GM18873 (cell line): ENCODE results near the gene TCAP.

Experiments
- ATAC-seq: cut with Tn5 transposase; IDR thresholded peaks from one replicate; pipeline ENCODE4 v1.9.1; 2021; ENCODE audit warnings: mild to moderate bottlenecking, moderate library complexity, moderate number of reproducible peaks; ENCODE audit not compliant: unreplicated experiment, low FRiP score

Gene TCAP

GRCh38 chr17:39628655-39629493, 36.3 kb upstream of the TCAP start:
- no peak for ATAC-seq

GRCh38 chr17:39629494-39629880, 35.7 kb upstream of the TCAP start:
- no peak for ATAC-seq

GRCh38 chr17:39629898-39630297, 35.3 kb upstream of the TCAP start:
- no peak for ATAC-seq

- no peak for ATAC-seq
Measured at GRCh38 chr17:39631403-39631802, 33.7 kb upstream of the TCAP start.

- ATAC-seq = no peak
Measured at GRCh38 chr17:39632153-39632941, 32.8 kb upstream of the TCAP start.

GRCh38 chr17:39633570-39634183, 31.5 kb upstream of the TCAP start:
- ATAC-seq = no peak

GRCh38 chr17:39634384-39634871, 30.7 kb upstream of the TCAP start:
- no peak for ATAC-seq

GRCh38 chr17:39635614-39636176, 29.5 kb upstream of the TCAP start:
- no peak for ATAC-seq

GRCh38 chr17:39636587-39636926, 28.6 kb upstream of the TCAP start:
- ATAC-seq = peak; percentile 15

- ATAC-seq = peak; percentile 52
Measured at GRCh38 chr17:39636927-39637736, 28.0 kb upstream of the TCAP start, which contains the start of gene STARD3. TSS of gene STARD3 (plus strand) at chr17:39637144. CDS start at chr17:39653532, 16,388 bp downstream.

- no peak for ATAC-seq
Measured at GRCh38 chr17:39638317-39638716, 26.8 kb upstream of the TCAP start.

- no peak for ATAC-seq
Measured at GRCh38 chr17:39639043-39639442, 26.1 kb upstream of the TCAP start.

- no peak for ATAC-seq
Measured at GRCh38 chr17:39639566-39640458, 25.3 kb upstream of the TCAP start.

- no peak for ATAC-seq
Measured at GRCh38 chr17:39640591-39641031, 24.5 kb upstream of the TCAP start.

- ATAC-seq = no peak
Measured at GRCh38 chr17:39641097-39641496, 24.1 kb upstream of the TCAP start.

- no peak for ATAC-seq
Measured at GRCh38 chr17:39641883-39642282, 23.3 kb upstream of the TCAP start.

GRCh38 chr17:39642291-39643074, 22.7 kb upstream of the TCAP start:
- no peak for ATAC-seq

GRCh38 chr17:39643271-39643670, 21.9 kb upstream of the TCAP start:
- ATAC-seq = no peak
